B cell (primary cell): ENCODE results near the gene ERGIC1.

ENCODE experiments used
- CTCF ChIP-seq: fragments of 200-600 bp; IDR thresholded peaks from one replicate; pipeline ENCODE4 v1.8.0; 2022; ENCODE audit warnings: antibody characterized with exemption, mild to moderate bottlenecking
- EZH2 ChIP-seq: IDR thresholded peaks from 2 replicates; pipeline ENCODE4 v1.6.1; 2012; ENCODE audit warnings: borderline replicate concordance, low read depth, mild to moderate bottlenecking, moderate library complexity, low read length; ENCODE audit not compliant: insufficient read depth, poor library complexity, severe bottlenecking

GRCh38 chr5:172929371-172929838 is 95.4 kb downstream of the ERGIC1 start:
- TF ChIP-seq CTCF = no peak
- no peak for TF ChIP-seq EZH2
